ENCODE data around the gene MAF.

Gene MAF

DNA sequence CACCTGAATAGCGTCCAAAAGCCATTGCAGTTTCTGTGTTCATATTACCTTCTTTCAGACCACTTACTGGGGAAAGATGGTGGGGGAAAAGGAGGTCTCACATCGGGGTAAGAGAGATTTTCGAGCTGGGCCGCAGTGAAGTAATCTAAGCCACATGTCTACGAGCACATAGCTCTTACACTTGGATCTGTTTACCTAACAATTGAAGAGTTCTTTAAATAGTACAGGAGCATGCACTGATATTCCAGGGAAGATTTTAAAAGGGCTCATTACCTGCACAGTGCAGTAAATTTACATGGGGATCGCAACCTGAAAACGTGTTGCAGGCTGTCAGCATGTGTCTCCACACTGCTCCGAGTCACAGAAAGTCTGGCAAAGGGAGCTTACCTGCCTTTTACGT, 12.6 kb downstream of the MAF start:
- H3K27me3 ChIP-seq (replicated peaks; ENCODE audit: insufficient read depth, low read length) = no peaks in the 10 kb centered on the region

DNA sequence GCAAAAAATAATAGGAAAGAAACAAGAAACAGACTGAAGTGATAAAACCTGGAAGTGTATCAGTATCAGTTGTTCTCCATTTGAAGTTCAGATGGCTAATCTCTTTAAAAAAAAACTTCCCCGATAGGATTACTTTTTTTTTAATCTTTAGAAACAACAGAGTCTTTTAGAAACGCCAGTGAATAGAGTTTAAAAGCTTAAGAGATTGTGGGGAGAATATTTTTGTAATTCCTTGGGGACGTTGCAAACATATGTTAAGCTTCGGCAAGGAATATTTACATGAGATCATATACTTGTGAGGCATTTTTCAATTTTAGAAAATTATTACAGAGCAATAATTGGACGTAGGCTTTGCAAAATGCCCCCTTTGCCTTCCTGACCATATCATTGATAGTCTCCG, 13.2 kb downstream of the MAF start:
- Histone ChIP-seq H3F3A (ENCODE audit: insufficient read depth, low read length) (peaks cover 7% of the 10 kb centered on the region; the same call in 1 of the 2 replicates), H3K4me3 (ENCODE audit: low read length) (no peak overlapping the region), H3K27me3 (replicated peaks; ENCODE audit: insufficient read depth, low read length) (no peaks in the 10 kb centered on the region), H3K4me1 (ENCODE audit: low read length) (no peaks in the 10 kb centered on the region), H3K9me2 (replicated peaks; ENCODE audit: insufficient read depth, low read length) (no peaks in the 10 kb centered on the region), H3K36me3 (replicated peaks; ENCODE audit: insufficient read depth, low read length) (no peaks in the 10 kb centered on the region), H3K9me3 (replicated peaks; ENCODE audit: insufficient read depth, low read length) (no peaks in the 10 kb centered on the region), H3K9ac (ENCODE audit: low read length) (no peak overlapping the region), H3K79me2 (ENCODE audit: low read length) (no peaks in the 10 kb centered on the region), H3K4me2 (ENCODE audit: low read depth, low read length) (no peak overlapping the region), H3K27ac (ENCODE audit: low read length) (no peak overlapping the region), H4K20me1 (ENCODE audit: insufficient read depth, low read length) (no peaks in the 10 kb centered on the region), H2AFZ (ENCODE audit: low read length) (no peak overlapping the region)
- TF ChIP-seq EZH2 (optimal IDR thresholded peaks at IDR 0.05; ENCODE audit: low read depth, low read length) (no peak), EZH2phosphoT487 (IDR thresholded peaks at IDR 0.05; ENCODE audit: low read length) (no peak)
- TF ChIP-seq, protein P1, sequence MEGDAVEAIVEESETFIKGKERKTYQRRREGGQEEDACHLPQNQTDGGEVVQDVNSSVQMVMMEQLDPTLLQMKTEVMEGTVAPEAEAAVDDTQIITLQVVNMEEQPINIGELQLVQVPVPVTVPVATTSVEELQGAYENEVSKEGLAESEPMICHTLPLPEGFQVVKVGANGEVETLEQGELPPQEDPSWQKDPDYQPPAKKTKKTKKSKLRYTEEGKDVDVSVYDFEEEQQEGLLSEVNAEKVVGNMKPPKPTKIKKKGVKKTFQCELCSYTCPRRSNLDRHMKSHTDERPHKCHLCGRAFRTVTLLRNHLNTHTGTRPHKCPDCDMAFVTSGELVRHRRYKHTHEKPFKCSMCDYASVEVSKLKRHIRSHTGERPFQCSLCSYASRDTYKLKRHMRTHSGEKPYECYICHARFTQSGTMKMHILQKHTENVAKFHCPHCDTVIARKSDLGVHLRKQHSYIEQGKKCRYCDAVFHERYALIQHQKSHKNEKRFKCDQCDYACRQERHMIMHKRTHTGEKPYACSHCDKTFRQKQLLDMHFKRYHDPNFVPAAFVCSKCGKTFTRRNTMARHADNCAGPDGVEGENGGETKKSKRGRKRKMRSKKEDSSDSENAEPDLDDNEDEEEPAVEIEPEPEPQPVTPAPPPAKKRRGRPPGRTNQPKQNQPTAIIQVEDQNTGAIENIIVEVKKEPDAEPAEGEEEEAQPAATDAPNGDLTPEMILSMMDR (IDR thresholded peaks at IDR 0.05; ENCODE audit: low read length) = no peak
- DNase-seq = no peak

More for the DNA sequence above, 12.6 kb downstream of the MAF start:
- TF ChIP-seq, protein P1 (IDR thresholded peaks at IDR 0.05; ENCODE audit: low read length) = no peak
- TF ChIP-seq EZH2 (optimal IDR thresholded peaks at IDR 0.05; ENCODE audit: low read depth, low read length) = no peak
- no peak for TF ChIP-seq EZH2phosphoT487 (IDR thresholded peaks at IDR 0.05; ENCODE audit: low read length)
- Histone ChIP-seq H3F3A (ENCODE audit: insufficient read depth, low read length) (peaks cover 12% of the 10 kb centered on the region), H3K9me2 (replicated peaks; ENCODE audit: insufficient read depth, low read length) (no peaks in the 10 kb centered on the region), H2AFZ (ENCODE audit: low read length) (no peak overlapping the region), H3K27ac (ENCODE audit: low read length) (no peak overlapping the region), H3K9ac (ENCODE audit: low read length) (no peak overlapping the region), H3K9me3 (replicated peaks; ENCODE audit: insufficient read depth, low read length) (no peaks in the 10 kb centered on the region), H3K4me3 (ENCODE audit: low read length) (no peak overlapping the region), H3K4me1 (ENCODE audit: low read length) (no peaks in the 10 kb centered on the region), H3K36me3 (replicated peaks; ENCODE audit: insufficient read depth, low read length) (no peaks in the 10 kb centered on the region), H3K79me2 (ENCODE audit: low read length) (no peaks in the 10 kb centered on the region), H3K4me2 (ENCODE audit: low read depth, low read length) (no peak overlapping the region), H4K20me1 (ENCODE audit: insufficient read depth, low read length) (no peaks in the 10 kb centered on the region)
- no peak for DNase-seq

DNA sequence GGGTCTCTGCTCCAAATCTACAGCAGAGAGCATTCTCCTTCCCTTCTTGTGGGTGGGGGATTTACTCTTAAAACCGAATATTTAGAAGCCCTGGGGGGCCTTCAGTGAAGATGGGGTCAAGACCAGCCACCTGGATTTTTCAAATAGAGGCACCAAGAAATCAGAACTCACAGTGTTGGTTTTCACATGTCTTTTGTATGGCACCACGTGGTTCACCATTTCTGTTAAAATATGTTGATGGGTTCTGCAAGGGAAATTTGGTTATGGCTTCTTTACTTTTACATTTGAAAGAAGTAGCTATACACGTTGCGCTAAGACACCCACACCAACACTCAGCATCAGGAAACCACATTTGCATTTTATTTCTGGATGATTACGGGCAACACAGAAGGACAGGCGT, 17.7 kb downstream of the MAF start:
- Histone ChIP-seq H3K4me3 (ENCODE audit: low read length) (no peak overlapping the region), H3K27ac (ENCODE audit: low read length) (no peak overlapping the region), H3F3A (ENCODE audit: insufficient read depth, low read length) (no peaks in the 10 kb centered on the region), H3K36me3 (replicated peaks; ENCODE audit: insufficient read depth, low read length) (no peaks in the 10 kb centered on the region), H3K9me3 (replicated peaks; ENCODE audit: insufficient read depth, low read length) (no peaks in the 10 kb centered on the region), H3K9ac (ENCODE audit: low read length) (no peak overlapping the region), H4K20me1 (ENCODE audit: insufficient read depth, low read length) (no peaks in the 10 kb centered on the region), H3K27me3 (replicated peaks; ENCODE audit: insufficient read depth, low read length) (no peaks in the 10 kb centered on the region), H3K79me2 (ENCODE audit: low read length) (no peaks in the 10 kb centered on the region), H2AFZ (ENCODE audit: low read length) (no peak overlapping the region), H3K9me2 (replicated peaks; ENCODE audit: insufficient read depth, low read length) (no peaks in the 10 kb centered on the region), H3K4me2 (ENCODE audit: low read depth, low read length) (no peak overlapping the region), H3K4me1 (ENCODE audit: low read length) (no peaks in the 10 kb centered on the region)
- TF ChIP-seq EZH2 (optimal IDR thresholded peaks at IDR 0.05; ENCODE audit: low read depth, low read length) (no peak), EZH2phosphoT487 (IDR thresholded peaks at IDR 0.05; ENCODE audit: low read length) (no peak)
- TF ChIP-seq, protein P1 (IDR thresholded peaks at IDR 0.05; ENCODE audit: low read length) = no peak
- no peak for DNase-seq
